ENCODE measurements around the gene MYPN.

MYPN gene

DNA sequence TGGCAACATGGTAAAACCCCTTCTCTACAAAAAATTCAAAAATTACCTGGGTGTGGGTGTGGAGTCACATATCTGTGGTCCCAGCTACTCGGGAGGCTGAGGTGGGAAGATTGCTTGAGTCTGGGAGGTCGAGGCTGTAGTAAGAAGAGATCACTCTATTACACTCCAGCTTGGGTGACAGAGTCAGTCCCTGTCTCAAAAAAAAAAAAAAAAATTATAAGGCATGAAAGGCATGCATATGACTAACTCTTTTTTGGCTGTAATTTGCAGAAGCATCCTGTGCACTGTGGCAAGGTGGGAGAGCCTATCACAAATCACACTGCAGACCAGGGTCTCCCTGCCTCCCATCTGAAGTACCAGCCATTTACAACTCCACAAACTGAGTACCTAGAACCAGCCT is 14.1 kb upstream of the MYPN start:
- DNase-seq (ENCODE audit: insufficient read length, low spot score) = no peak
- TF ChIP-seq, protein P1, sequence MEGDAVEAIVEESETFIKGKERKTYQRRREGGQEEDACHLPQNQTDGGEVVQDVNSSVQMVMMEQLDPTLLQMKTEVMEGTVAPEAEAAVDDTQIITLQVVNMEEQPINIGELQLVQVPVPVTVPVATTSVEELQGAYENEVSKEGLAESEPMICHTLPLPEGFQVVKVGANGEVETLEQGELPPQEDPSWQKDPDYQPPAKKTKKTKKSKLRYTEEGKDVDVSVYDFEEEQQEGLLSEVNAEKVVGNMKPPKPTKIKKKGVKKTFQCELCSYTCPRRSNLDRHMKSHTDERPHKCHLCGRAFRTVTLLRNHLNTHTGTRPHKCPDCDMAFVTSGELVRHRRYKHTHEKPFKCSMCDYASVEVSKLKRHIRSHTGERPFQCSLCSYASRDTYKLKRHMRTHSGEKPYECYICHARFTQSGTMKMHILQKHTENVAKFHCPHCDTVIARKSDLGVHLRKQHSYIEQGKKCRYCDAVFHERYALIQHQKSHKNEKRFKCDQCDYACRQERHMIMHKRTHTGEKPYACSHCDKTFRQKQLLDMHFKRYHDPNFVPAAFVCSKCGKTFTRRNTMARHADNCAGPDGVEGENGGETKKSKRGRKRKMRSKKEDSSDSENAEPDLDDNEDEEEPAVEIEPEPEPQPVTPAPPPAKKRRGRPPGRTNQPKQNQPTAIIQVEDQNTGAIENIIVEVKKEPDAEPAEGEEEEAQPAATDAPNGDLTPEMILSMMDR (IDR thresholded peaks at IDR 0.05; ENCODE audit: insufficient read depth, missing control alignments) = no peak
- FAIRE-seq = no peak

DNA sequence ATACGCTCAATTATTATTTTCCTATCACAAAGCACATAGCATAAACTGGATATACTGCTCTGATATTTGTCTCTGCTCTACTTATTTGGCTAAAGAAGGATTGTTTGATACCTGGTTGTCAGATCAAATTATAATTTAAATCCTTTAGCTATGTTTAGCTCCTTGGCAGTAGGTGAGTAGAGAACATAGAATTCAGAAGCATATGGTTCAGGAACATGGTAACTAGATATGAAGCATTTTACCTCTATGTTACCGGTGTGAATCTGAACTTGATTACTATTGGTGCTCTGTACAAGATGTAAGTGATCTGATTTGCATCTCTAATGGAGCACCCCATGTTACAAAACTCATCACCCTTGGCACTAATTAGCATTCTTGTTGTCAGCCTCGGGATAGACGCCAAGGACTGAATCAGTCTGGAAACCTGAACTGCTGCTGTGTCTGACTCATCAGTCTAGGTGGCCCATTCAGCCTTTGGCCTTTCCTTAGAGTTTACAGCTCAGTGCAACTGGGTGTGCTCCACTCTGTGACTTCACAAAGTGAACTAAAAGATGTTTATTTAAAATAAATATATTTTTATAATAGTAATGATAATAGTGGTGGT is 12.3 kb upstream of the MYPN start:
- no peak for DNase-seq (ENCODE audit: insufficient read length, low spot score)
- no peak for FAIRE-seq
- TF ChIP-seq, protein P1 (IDR thresholded peaks at IDR 0.05; ENCODE audit: insufficient read depth, missing control alignments) = no peak

DNA sequence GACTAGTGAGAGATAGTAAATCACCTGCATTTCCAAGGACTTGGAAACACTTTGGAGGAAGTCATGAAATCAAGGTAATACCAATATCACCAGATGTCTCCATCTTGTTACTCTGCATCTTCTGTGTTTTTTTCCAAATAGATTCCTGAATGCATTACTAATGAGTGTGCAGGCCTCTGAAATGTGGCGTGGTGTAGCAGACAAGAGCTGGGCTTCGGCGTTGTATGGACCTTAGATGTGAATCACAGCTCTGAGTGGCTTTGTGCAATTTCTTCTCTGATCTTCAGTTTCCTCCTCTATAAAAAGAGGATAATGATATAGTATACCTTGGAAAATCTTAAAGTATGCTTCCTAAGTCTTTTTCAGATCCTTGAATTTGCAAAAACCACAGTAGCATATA is 9.6 kb upstream of the MYPN start:
- DNase-seq (ENCODE audit: insufficient read length, low spot score) = no peak
- no peak for FAIRE-seq
- TF ChIP-seq, protein P1 (IDR thresholded peaks at IDR 0.05; ENCODE audit: insufficient read depth, missing control alignments) = no peak

DNA sequence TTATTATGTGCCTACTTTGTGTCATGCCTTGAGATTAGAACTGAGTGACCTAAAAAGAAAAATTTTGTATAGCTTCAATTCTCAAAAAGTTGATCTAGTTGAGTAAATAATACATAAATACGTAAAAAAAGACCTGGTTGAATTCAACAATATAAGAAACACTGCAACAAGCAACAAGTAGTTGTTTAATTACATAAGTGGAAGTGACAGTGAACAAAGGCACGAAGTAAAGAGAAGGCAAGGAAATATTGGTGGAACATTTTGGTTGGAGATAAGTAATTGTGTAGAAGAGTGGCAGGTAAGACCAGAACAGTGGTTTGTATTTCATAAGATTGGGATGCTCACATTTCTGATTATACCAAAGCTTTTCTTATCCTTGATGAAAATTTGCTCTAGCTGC is 8.2 kb upstream of the MYPN start:
- TF ChIP-seq, protein P1 (IDR thresholded peaks at IDR 0.05; ENCODE audit: insufficient read depth, missing control alignments) = no peak
- DNase-seq (ENCODE audit: insufficient read length, low spot score) = no peak
- no peak for FAIRE-seq

DNA sequence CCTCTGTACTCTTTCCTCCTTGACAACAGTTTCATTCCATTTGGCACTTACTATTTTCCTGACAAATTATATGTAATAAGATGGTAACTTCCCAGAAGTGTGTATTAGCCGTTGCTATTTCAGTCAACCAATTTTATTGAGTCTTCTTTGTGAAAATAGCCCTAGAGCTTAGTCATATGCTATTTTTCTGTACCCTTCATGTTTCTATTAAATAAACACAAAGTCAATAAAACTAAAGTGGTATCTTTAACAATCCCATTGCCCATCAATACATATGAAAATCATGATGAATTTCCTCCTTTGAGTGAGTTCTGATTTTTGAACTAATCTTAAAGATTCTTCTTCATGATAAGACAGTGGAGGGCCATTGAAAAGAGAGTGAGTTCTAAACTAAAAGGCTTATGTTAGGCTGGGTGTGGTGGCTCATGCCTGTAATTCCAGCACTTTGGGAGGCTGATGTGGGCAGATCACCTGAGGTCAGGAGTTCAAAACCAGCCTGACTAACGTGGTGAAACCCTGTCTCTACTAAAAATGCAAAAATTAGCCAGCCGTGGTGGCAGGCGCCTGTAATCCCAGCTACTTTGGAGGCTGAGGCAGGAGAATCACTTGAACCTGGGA is 5.9 kb upstream of the MYPN start:
- FAIRE-seq (no peak), DNase-seq (ENCODE audit: insufficient read length, low spot score) (no peak)
- TF ChIP-seq, protein P1 (IDR thresholded peaks at IDR 0.05; ENCODE audit: insufficient read depth, missing control alignments) = no peak

DNA sequence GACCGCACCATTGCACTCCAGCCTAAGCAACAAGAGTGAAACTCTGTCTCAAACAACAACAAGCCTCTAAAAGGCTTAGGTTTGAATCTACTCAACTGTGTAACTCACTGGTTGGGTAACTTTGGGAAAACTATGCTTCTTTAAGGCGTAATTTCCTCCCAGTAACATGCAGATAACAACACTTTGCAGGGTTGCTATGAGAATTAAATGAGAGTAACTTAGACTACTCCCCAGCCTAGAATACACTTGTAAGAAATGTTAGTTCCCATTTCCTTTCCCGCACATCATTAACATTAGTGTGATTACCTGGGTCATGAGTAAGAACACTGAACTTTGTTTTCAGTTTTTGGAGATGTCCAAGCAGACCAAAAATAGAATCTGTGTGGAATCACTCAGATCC is 5.4 kb upstream of the MYPN start:
- TF ChIP-seq, protein P1 (IDR thresholded peaks at IDR 0.05; ENCODE audit: insufficient read depth, missing control alignments) = no peak
- FAIRE-seq = no peak
- no peak for DNase-seq (ENCODE audit: insufficient read length, low spot score)

DNA sequence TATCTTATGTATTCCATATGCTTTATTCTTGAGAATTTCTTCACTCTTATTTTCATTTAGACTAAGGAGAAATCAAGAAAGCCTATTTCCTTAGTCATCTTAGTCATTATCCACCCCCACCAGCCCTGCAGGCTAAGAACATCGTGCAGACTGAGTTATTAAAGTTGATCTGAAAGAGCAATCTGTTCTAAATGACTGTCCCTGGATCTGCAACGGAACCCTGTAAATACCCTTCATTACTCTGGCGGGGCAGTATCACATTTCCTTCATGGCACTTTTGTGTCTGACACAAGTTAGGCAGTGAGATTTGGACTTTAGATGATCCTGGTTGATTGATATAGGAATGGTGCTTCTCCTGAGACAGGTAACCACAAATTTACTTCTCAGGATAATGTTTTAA is 3.5 kb upstream of the MYPN start:
- TF ChIP-seq, protein P1 (IDR thresholded peaks at IDR 0.05; ENCODE audit: insufficient read depth, missing control alignments) = no peak
- FAIRE-seq (no peak), DNase-seq (ENCODE audit: insufficient read length, low spot score) (no peak)
